Thoracic aorta (tissue), 2 donors: ENCODE results near the gene LYRM4. TPM values are rescaled to one million over a fixed set of nuclear protein-coding genes. Genes with fewer than 3 reads are reported as not detected.

Experiments
- ATAC-seq: fragments of 150-250 bp; one replicate; pipeline ENCODE4 v1.8.0; 2017; ENCODE audit warnings: low read depth; ENCODE audit not compliant: insufficient number of reproducible peaks, low FRiP score
- DNase-seq: peaks from one replicate; pipeline ENCODE4 v3.0.0-alpha.2; 2020; ENCODE audit warnings: low spot score
- H3K27ac ChIP-seq, 2 donors: fragments of 200-600 bp; sonication (generic); 1 replicate in 1 of 2; 2 replicates in 1 of 2; pipeline ENCODE4 v1.5.1; 2016; ENCODE audit warnings: mild to moderate bottlenecking in 2 of 2, moderate library complexity in 2 of 2
- H3K27me3 ChIP-seq: fragments of 200-600 bp; sonication (generic); replicated peaks from 2 replicates; pipeline ENCODE4 v1.6.0; 2016; ENCODE audit warnings: mild to moderate bottlenecking; ENCODE audit not compliant: insufficient read depth
- H3K36me3 ChIP-seq: fragments of 200-600 bp; sonication (generic); one replicate; pipeline ENCODE4 v1.5.1; 2016
- H3K4me1 ChIP-seq, 2 donors: fragments of 200-600 bp; sonication (generic); 1 replicate in 1 of 2; 2 replicates in 1 of 2; pipeline versions ENCODE4 v1.5.1 to v1.6.0; 2016; ENCODE audit warnings: low read depth in 2 of 2, mild to moderate bottlenecking in 1 of 2; ENCODE audit not compliant: control insufficient read depth in 1 of 2
- H3K4me3 ChIP-seq: fragments of 200-600 bp; sonication (generic); 2 replicates; pipeline ENCODE4 v1.5.1; 2016; ENCODE audit warnings: mild to moderate bottlenecking
- H3K9me3 ChIP-seq: fragments of 200-600 bp; sonication (generic); 2 replicates; pipeline ENCODE4 v1.5.1; 2016
- total RNA-seq, 2 donors: library from RNA; depleted of rRNA; stranded (reverse); fragments of >200 nt; gene quantifications; one replicate each; pipeline versions ENCODE4 v1.1.0 to v1.2.3, GENCODE V29; 2016
- TF ChIP-seq, protein P1 (sequence below): fragments of 200-600 bp; sonication (generic); IDR thresholded peaks from one replicate; pipeline ENCODE4 v1.5.1; 2019; ENCODE audit warnings: antibody characterized with exemption

LYRM4 gene
- total RNA-seq, 2 donors from 2014 or later: 6.9 to 27.2 TPM

GRCh38 chr6:5293692-5294091 lies 32.9 kb upstream of the LYRM4 start:
- Histone ChIP-seq H3K4me1 (no peaks in the 10 kb centered on the region), H3K36me3 (no peaks in the 10 kb centered on the region), H3K4me3 (no peak overlapping the region), H3K9me3 (no peaks in the 10 kb centered on the region), H3K27ac (no peak overlapping the region), H3K27me3 (no peaks in the 10 kb centered on the region)
- ATAC-seq (no peak), DNase-seq (no peak)
- TF ChIP-seq, protein P1, sequence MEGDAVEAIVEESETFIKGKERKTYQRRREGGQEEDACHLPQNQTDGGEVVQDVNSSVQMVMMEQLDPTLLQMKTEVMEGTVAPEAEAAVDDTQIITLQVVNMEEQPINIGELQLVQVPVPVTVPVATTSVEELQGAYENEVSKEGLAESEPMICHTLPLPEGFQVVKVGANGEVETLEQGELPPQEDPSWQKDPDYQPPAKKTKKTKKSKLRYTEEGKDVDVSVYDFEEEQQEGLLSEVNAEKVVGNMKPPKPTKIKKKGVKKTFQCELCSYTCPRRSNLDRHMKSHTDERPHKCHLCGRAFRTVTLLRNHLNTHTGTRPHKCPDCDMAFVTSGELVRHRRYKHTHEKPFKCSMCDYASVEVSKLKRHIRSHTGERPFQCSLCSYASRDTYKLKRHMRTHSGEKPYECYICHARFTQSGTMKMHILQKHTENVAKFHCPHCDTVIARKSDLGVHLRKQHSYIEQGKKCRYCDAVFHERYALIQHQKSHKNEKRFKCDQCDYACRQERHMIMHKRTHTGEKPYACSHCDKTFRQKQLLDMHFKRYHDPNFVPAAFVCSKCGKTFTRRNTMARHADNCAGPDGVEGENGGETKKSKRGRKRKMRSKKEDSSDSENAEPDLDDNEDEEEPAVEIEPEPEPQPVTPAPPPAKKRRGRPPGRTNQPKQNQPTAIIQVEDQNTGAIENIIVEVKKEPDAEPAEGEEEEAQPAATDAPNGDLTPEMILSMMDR: no peak

DNA sequence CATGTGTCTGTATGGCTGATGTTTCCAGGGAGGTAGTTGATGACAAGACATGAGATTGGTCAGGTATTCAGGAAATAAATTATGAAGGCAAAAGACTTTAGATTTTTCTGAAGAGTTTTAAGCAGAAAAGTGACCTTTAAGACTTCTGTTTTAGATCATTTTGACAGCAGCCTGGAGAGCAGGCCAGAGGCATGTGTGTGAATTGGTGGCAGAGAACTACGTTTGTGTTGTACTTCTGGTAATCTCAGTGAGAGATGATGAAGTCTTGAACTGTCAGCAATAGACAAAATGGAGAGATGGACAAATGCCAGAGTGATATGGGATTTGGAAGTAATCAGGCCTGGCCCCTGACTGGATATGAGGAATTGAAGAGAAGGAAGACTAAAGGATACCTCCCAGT lies 31.4 kb upstream of the LYRM4 start:
- Histone ChIP-seq H3K9me3 (no peaks in the 10 kb centered on the region), H3K4me1 (no peaks in the 10 kb centered on the region), H3K4me3 (no peak overlapping the region), H3K27ac (no peak overlapping the region), H3K36me3 (no peaks in the 10 kb centered on the region), H3K27me3 (no peaks in the 10 kb centered on the region)
- ATAC-seq: no peak
- no peak for DNase-seq
- TF ChIP-seq, protein P1: no peak

DNA sequence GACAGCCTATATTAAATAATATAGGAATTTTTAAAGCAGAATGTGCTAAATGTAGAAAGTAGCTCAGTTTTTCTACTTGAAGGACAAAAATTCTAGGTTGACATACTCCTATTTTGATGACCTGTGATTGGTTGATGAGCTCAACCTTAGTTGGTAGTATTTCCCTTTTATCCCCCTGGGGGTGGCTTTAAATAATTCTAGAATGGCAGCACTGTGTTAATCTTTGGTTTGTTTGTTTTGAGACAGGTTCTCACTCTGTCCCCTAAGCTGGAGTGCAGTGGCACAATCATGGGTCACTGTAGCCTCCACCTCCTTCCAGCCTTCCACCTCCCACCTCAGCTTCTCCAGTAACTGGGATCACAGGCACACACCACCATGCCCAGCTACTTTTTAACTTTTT lies 29.8 kb upstream of the LYRM4 start:
- H3K4me3 ChIP-seq: no peak overlapping the region
- TF ChIP-seq, protein P1: no peak
- ATAC-seq: no peak
- H3K9me3 ChIP-seq: no peaks in the 10 kb centered on the region
- H3K4me1 ChIP-seq: no peaks in the 10 kb centered on the region
- no peak overlapping the region for H3K27ac ChIP-seq
- no peaks in the 10 kb centered on the region for H3K36me3 ChIP-seq
- H3K27me3 ChIP-seq: no peaks in the 10 kb centered on the region
- no peak for DNase-seq

DNA sequence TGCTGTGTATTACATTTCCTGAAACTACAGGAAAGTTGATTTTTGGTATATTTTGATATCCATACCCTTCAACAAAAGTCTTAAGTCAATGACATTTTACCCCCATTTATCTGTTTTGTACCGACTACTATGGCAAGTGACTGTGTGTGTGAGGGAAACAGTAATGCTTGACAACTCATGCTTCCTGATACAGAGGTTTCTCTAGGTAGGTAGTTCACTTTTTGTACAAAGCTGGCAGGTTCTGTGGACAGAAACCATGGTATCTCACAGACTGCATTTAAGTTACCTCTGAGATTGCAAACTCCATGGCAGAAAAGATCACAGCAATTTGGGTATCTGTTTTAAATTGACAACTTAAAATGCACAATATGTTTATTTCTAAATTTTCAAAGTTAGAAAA lies 29.3 kb upstream of the LYRM4 start:
- no peaks in the 10 kb centered on the region for H3K27me3 ChIP-seq
- no peak overlapping the region for H3K4me3 ChIP-seq
- no peaks in the 10 kb centered on the region for H3K9me3 ChIP-seq
- DNase-seq (no peak), ATAC-seq (no peak)
- H3K36me3 ChIP-seq: no peaks in the 10 kb centered on the region
- H3K4me1 ChIP-seq: no peaks in the 10 kb centered on the region
- H3K27ac ChIP-seq: no peak overlapping the region
- TF ChIP-seq, protein P1: no peak

DNA sequence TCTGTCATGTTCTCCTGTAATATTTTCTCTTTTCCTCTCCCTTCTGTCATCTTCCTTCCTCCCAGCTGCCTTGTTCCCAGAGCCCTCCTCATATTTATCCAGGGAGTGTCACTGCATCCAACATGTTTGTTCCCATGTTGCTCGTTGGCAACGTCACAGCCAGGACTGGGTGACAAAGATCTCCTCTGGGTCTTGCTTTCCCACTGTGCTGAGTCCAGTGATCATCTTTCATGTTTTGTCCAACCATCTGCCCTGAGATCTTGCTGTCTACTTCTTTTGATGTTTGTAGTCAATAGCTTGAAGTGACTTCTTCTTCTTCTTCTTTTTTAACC lies 27.2 kb upstream of the LYRM4 start:
- no peaks in the 10 kb centered on the region for H3K36me3 ChIP-seq
- no peaks in the 10 kb centered on the region for H3K9me3 ChIP-seq
- no peaks in the 10 kb centered on the region for H3K4me1 ChIP-seq
- DNase-seq: no peak
- H3K4me3 ChIP-seq: no peak overlapping the region
- H3K27ac ChIP-seq: no peak overlapping the region
- H3K27me3 ChIP-seq: no peaks in the 10 kb centered on the region
- TF ChIP-seq, protein P1: no peak
- ATAC-seq: no peak
